DND-41 (cell line): Measurements from ENCODE around the gene EMSY.

Source experiments
- ATAC-seq: fragments of 200-7000 bp; cut with Tn5 transposase; 3 replicates; pipeline ENCODE4 v1.9.1; 2021; ENCODE audit warnings: low read depth; ENCODE audit not compliant: insufficient read depth
- DNase-seq: peaks from one replicate; pipeline ENCODE4 v3.0.0-alpha.2; 2020
- H2AFZ ChIP-seq: 2 replicates; pipeline ENCODE4 v1.6.0; 2012; ENCODE audit warnings: low read depth, low read length
- H3K27ac ChIP-seq: 2 replicates; pipeline ENCODE4 v1.5.1; 2012; ENCODE audit warnings: low read length, inconsistent platforms
- H3K27me3 ChIP-seq: fragments of 200-600 bp; sonication (generic); 2 replicates; pipeline ENCODE4 v1.6.0; 2012; ENCODE audit warnings: low read length, mild to moderate bottlenecking, inconsistent platforms; ENCODE audit not compliant: insufficient read depth, poor library complexity
- H3K36me3 ChIP-seq: 2 replicates; pipeline ENCODE4 v1.5.1; 2012; ENCODE audit warnings: low read length, inconsistent platforms; ENCODE audit not compliant: insufficient read depth
- H3K4me1 ChIP-seq: 2 replicates; pipeline ENCODE4 v1.5.1; 2012; ENCODE audit warnings: mild to moderate bottlenecking, low read length; ENCODE audit not compliant: insufficient read depth
- H3K4me2 ChIP-seq: 2 replicates; pipeline ENCODE4 v1.6.0; 2012; ENCODE audit warnings: mild to moderate bottlenecking, moderate library complexity, low read length, inconsistent platforms; ENCODE audit not compliant: insufficient read depth
- H3K4me3 ChIP-seq, 2 experiments: fragments of 200-600 bp in 1 of 2; shearing (Covaris generic) in 1 of 2; 2 replicates each; pipeline ENCODE4 v1.5.1; 2012 to 2016; ENCODE audit warnings: inconsistent platforms in 2 of 2, low read length in 2 of 2, mild to moderate bottlenecking in 2 of 2, low read depth in 1 of 2, moderate library complexity in 1 of 2
- H3K79me2 ChIP-seq: 2 replicates; pipeline ENCODE4 v1.6.0; 2012; ENCODE audit warnings: low read length, inconsistent platforms; ENCODE audit not compliant: insufficient read depth
- H3K9ac ChIP-seq: 2 replicates; pipeline ENCODE4 v1.6.0; 2012; ENCODE audit warnings: low read depth, mild to moderate bottlenecking, inconsistent platforms, low read length, moderate library complexity
- H3K9me3 ChIP-seq: 2 replicates; pipeline ENCODE4 v1.5.1; 2012; ENCODE audit warnings: low read length, moderate library complexity, mild to moderate bottlenecking, inconsistent platforms; ENCODE audit not compliant: insufficient read depth, severe bottlenecking
- H4K20me1 ChIP-seq: 2 replicates; pipeline ENCODE4 v1.6.0; 2012; ENCODE audit warnings: low read length; ENCODE audit not compliant: insufficient read depth
- CTCF ChIP-seq: IDR thresholded peaks from 2 replicates; pipeline ENCODE4 v1.5.1; 2012; ENCODE audit warnings: borderline replicate concordance, low read length, moderate library complexity, mild to moderate bottlenecking; ENCODE audit not compliant: poor library complexity, severe bottlenecking; ENCODE audit errors: extremely low read depth
- EZH2 ChIP-seq: IDR thresholded peaks from 3 replicates; pipeline ENCODE4 v1.6.1; 2012; ENCODE audit warnings: borderline replicate concordance, low read depth, mild to moderate bottlenecking, moderate library complexity, low read length, inconsistent platforms; ENCODE audit not compliant: severe bottlenecking

Gene EMSY

GRCh38 chr11:76577921-76578653 is 133.3 kb downstream of the EMSY start:
- no peaks in the 10 kb centered on the region for H3K79me2 ChIP-seq
- no peaks in the 10 kb centered on the region for H3K36me3 ChIP-seq
- H4K20me1 ChIP-seq, result no peaks in the 10 kb centered on the region
- no peak overlapping the region for H3K4me3 ChIP-seq
- ATAC-seq (no peak), DNase-seq (no peak)
- no peak overlapping the region for H3K27ac ChIP-seq
- no peaks in the 10 kb centered on the region for H3K4me1 ChIP-seq
- H3K27me3 ChIP-seq, result peaks cover 7% of the 10 kb centered on the region
- no peaks in the 10 kb centered on the region for H3K9me3 ChIP-seq
- no peak overlapping the region for H3K9ac ChIP-seq
- no peak for TF ChIP-seq EZH2
- TF ChIP-seq CTCF, result no peak
- H2AFZ ChIP-seq, result no peak overlapping the region
- H3K4me2 ChIP-seq, result no peak overlapping the region

GRCh38 chr11:76578654-76579055 is 133.8 kb downstream of the EMSY start:
- H3K79me2 ChIP-seq, result no peaks in the 10 kb centered on the region
- no peaks in the 10 kb centered on the region for H3K4me1 ChIP-seq
- no peaks in the 10 kb centered on the region for H3K36me3 ChIP-seq
- DNase-seq (no peak), ATAC-seq (no peak)
- H2AFZ ChIP-seq, result no peak overlapping the region
- no peak overlapping the region for H3K27ac ChIP-seq
- no peak for TF ChIP-seq CTCF
- no peak for TF ChIP-seq EZH2
- no peaks in the 10 kb centered on the region for H3K9me3 ChIP-seq
- H3K4me3 ChIP-seq, result no peak overlapping the region
- no peaks in the 10 kb centered on the region for H4K20me1 ChIP-seq
- H3K27me3 ChIP-seq, result peaks cover 7% of the 10 kb centered on the region
- H3K4me2 ChIP-seq, result no peak overlapping the region
- H3K9ac ChIP-seq, result no peak overlapping the region

GRCh38 chr11:76579056-76579751 is 134.4 kb downstream of the EMSY start:
- no peak for ATAC-seq
- Histone ChIP-seq H3K79me2 (no peaks in the 10 kb centered on the region), H3K4me2 (no peak overlapping the region), H2AFZ (no peak overlapping the region), H4K20me1 (no peaks in the 10 kb centered on the region), H3K27me3 (peaks cover 7% of the 10 kb centered on the region), H3K9ac (no peak overlapping the region), H3K4me3 (no peak overlapping the region), H3K36me3 (no peaks in the 10 kb centered on the region), H3K27ac (no peak overlapping the region), H3K4me1 (no peaks in the 10 kb centered on the region), H3K9me3 (no peaks in the 10 kb centered on the region)
- TF ChIP-seq EZH2 (no peak), CTCF (peak; percentile 29)
- no peak for DNase-seq
